Measurements from ENCODE around the gene GSTT2.

DNA sequence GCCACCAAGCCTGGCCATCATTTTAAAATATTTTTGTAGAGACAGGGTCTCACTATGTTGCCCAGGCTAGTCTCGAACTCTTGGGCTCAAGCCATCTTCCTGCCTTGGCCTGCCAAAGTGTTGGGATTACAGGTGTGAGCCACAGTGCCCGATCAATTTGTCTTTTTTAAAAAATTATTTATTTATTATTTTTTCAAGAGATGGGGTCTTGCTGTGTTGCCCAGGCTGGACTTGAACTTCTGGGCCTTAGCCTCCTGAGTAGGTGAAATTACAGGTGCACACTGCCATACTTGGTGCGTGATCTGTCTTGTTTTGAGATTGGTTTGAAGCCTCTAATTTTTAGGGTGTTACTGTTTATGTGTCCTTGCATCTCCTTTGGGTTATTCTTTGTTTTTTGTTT is 41.4 kb downstream of the GSTT2 start:
- no peak for TF ChIP-seq RARB (CRISPR knock-in tag; IDR thresholded peaks at IDR 0.05)
- TF ChIP-seq GLIS3 (CRISPR knock-in tag; IDR thresholded peaks at IDR 0.05), result no peak
- TF ChIP-seq, protein P1, sequence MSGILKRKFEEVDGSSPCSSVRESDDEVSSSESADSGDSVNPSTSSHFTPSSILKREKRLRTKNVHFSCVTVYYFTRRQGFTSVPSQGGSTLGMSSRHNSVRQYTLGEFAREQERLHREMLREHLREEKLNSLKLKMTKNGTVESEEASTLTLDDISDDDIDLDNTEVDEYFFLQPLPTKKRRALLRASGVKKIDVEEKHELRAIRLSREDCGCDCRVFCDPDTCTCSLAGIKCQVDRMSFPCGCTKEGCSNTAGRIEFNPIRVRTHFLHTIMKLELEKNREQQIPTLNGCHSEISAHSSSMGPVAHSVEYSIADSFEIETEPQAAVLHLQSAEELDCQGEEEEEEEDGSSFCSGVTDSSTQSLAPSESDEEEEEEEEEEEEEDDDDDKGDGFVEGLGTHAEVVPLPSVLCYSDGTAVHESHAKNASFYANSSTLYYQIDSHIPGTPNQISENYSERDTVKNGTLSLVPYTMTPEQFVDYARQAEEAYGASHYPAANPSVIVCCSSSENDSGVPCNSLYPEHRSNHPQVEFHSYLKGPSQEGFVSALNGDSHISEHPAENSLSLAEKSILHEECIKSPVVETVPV (CRISPR knock-in tag; IDR thresholded peaks at IDR 0.05), result no peak
- no peak for TF ChIP-seq ARNTL (CRISPR knock-in tag; IDR thresholded peaks at IDR 0.05; ENCODE audit: borderline replicate concordance, low read depth)
- no peak for TF ChIP-seq TOX (CRISPR knock-in tag; IDR thresholded peaks at IDR 0.05; ENCODE audit: borderline replicate concordance)
- TF ChIP-seq BACH2 (CRISPR knock-in tag; IDR thresholded peaks at IDR 0.05; ENCODE audit: borderline replicate concordance), result no peak
- no peak for TF ChIP-seq ISL1 (CRISPR knock-in tag; IDR thresholded peaks at IDR 0.05)
- no peak for TF ChIP-seq ESRRG (CRISPR knock-in tag; IDR thresholded peaks at IDR 0.05)
- TF ChIP-seq ZFP3 (CRISPR knock-in tag; IDR thresholded peaks at IDR 0.05), result no peak
- TF ChIP-seq, protein P2, sequence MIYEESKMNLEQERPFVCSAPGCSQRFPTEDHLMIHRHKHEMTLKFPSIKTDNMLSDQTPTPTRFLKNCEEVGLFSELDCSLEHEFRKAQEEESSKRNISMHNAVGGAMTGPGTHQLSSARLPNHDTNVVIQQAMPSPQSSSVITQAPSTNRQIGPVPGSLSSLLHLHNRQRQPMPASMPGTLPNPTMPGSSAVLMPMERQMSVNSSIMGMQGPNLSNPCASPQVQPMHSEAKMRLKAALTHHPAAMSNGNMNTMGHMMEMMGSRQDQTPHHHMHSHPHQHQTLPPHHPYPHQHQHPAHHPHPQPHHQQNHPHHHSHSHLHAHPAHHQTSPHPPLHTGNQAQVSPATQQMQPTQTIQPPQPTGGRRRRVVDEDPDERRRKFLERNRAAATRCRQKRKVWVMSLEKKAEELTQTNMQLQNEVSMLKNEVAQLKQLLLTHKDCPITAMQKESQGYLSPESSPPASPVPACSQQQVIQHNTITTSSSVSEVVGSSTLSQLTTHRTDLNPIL (CRISPR knock-in tag; IDR thresholded peaks at IDR 0.05; ENCODE audit: low read depth), result no peak
